Kidney epithelial cell (primary cell): ENCODE results near the gene WNT7B. TPM values are rescaled to one million over a fixed set of nuclear protein-coding genes. Genes with fewer than 3 reads are reported as not detected.

ENCODE experiments used
- DNase-seq: peaks from one replicate; pipeline ENCODE4 v3.0.0-alpha.2; 2010; ENCODE audit warnings: low read depth
- H3K27me3 ChIP-seq: 2 replicates; pipeline ENCODE4 v1.6.0; 2011; ENCODE audit warnings: low read length; ENCODE audit not compliant: control insufficient read depth, insufficient read depth
- H3K36me3 ChIP-seq: 2 replicates; pipeline ENCODE4 v1.5.1; 2011; ENCODE audit warnings: low read length; ENCODE audit not compliant: control insufficient read depth, insufficient read depth
- H3K4me3 ChIP-seq: 2 replicates; pipeline ENCODE4 v1.5.1; 2011; ENCODE audit warnings: low read depth, mild to moderate bottlenecking, control low read depth, low read length
- total RNA-seq: library from RNA; depleted of rRNA; stranded (reverse); fragments of >200 nt; gene quantifications from 2 replicates; pipeline ENCODE4 v1.2.3, GENCODE V29; 2015
- TF ChIP-seq, protein P1 (sequence below): IDR thresholded peaks from 2 replicates; pipeline ENCODE4 v1.5.1; 2011; ENCODE audit warnings: mild to moderate bottlenecking, moderate library complexity, low read length, control low read depth, inconsistent platforms; ENCODE audit not compliant: insufficient read depth, poor library complexity, severe bottlenecking

Gene WNT7B
- total RNA-seq, 1 donor from 2014 or later, result 15.3 TPM

DNA sequence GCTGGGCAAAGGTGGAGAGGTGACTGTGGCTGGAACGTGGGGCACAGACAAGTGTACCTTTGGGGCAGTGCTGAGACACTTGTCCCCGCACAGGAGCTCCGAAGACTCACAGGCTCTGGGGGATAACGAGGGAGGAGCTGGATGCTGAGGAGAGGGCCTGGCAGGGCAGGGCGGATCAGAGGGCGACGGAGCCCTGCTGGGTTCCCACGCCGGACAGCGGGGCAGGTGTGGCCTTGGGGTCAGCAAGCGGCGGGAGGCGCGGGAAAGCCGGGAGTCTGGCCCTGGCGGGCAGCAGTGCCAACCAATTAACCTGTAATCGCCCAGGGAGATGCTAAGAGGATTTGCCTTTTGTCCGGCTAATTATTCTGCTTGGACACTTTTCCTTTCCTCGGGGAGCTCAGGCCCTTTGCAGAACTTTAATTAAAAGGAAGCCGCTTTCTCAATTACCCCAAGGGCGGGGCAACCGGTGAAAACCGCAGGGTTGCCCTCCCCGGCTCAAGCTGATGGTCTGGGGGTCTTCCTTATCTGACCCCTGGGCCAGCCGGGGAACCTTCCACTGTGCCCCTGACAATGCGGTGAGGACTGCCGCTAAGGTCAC, 71.5 kb downstream of the WNT7B start:
- DNase-seq, result no peak
- no peak overlapping the region for H3K4me3 ChIP-seq
- TF ChIP-seq, protein P1, sequence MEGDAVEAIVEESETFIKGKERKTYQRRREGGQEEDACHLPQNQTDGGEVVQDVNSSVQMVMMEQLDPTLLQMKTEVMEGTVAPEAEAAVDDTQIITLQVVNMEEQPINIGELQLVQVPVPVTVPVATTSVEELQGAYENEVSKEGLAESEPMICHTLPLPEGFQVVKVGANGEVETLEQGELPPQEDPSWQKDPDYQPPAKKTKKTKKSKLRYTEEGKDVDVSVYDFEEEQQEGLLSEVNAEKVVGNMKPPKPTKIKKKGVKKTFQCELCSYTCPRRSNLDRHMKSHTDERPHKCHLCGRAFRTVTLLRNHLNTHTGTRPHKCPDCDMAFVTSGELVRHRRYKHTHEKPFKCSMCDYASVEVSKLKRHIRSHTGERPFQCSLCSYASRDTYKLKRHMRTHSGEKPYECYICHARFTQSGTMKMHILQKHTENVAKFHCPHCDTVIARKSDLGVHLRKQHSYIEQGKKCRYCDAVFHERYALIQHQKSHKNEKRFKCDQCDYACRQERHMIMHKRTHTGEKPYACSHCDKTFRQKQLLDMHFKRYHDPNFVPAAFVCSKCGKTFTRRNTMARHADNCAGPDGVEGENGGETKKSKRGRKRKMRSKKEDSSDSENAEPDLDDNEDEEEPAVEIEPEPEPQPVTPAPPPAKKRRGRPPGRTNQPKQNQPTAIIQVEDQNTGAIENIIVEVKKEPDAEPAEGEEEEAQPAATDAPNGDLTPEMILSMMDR, result no peak
- peaks cover 14% of the 10 kb centered on the region for H3K27me3 ChIP-seq
- no peaks in the 10 kb centered on the region for H3K36me3 ChIP-seq

DNA sequence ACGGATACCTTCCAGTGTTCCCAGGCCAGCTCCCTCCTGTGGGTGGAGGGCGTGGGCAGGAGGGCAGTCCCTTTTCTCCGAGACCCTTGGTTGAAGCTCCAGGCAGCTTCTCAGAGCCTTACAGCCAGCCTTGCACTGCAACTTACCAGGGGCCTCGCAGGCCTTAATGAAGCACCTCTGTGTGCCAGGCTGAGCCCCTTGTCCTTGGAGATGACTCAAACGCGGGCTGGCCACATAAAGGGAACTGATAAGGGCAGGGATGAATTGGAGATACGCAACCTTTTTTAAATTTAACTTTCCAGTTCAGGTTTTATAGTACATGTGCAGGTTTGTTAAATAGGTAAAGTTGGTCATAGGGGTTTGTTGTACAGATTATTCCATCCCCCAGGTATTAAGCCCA, 72.7 kb downstream of the WNT7B start:
- H3K36me3 ChIP-seq, result no peaks in the 10 kb centered on the region
- H3K4me3 ChIP-seq, result no peak overlapping the region
- H3K27me3 ChIP-seq, result peaks cover 14% of the 10 kb centered on the region
- TF ChIP-seq, protein P1, result no peak
- no peak for DNase-seq

DNA sequence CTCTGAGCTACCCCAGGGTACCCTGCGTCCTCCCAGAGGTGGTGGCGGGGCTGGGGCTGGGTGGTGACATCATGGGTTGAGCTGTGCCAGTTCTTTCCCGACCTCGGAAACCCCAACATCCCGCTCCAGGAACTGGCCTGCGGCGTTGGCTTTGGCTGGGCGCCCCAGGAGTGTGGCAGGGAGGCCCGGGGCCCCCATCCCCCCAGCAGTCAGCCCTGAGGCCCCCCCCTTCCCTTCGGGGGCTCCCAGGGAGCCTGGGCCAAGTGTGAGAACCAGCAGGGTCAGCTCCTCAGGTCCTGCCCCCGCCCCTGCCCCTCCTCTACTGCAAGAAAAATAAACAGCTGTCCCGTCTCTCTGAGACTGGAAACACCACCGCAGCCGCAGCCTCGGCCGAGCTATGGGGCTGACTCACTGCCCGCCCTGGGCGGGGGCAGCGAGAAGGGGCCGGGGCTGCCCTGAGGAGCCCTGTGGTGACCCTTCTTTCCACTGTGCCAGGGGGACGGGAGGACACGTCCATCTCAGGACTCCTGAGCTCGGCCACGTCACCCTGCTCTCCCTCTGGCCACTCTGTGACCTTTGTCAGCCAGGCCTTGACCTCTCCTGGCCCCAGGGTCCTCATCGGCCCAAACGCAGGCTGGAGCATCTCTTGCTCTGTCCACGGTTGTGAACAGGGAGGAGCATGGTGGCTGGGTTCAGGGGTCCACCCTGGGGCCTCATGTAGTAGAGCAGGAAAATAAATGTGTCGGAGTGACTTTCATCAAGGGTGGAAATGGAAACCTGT, 73.4 kb downstream of the WNT7B start:
- peak; percentile 43 for DNase-seq
- Histone ChIP-seq H3K4me3 (no peak overlapping the region), H3K27me3 (peaks cover 14% of the 10 kb centered on the region), H3K36me3 (no peaks in the 10 kb centered on the region)
- TF ChIP-seq, protein P1, result no peak

DNA sequence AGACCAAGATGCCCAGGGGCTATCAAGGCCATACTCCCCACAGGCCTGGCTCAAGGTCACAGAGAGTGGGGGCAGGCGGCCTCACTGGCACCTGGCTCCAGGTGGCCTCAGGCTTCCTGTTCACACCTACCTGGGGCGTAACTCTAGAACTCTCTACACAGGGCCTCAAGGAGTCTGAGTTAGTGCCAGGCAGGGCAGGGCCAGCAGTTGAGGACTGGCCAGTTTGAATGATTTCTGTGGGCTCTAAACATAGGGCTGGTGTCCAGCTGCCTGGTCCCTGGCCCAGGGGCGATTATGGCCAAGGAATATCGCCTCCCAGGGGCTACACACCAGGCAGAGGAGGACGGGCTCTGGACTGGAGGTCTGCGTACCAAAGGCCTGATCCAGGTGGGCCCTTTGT, 79.2 kb downstream of the WNT7B start:
- Histone ChIP-seq H3K27me3 (no peaks in the 10 kb centered on the region), H3K36me3 (no peaks in the 10 kb centered on the region), H3K4me3 (no peak overlapping the region)
- no peak for DNase-seq
- TF ChIP-seq, protein P1, result no peak

DNA sequence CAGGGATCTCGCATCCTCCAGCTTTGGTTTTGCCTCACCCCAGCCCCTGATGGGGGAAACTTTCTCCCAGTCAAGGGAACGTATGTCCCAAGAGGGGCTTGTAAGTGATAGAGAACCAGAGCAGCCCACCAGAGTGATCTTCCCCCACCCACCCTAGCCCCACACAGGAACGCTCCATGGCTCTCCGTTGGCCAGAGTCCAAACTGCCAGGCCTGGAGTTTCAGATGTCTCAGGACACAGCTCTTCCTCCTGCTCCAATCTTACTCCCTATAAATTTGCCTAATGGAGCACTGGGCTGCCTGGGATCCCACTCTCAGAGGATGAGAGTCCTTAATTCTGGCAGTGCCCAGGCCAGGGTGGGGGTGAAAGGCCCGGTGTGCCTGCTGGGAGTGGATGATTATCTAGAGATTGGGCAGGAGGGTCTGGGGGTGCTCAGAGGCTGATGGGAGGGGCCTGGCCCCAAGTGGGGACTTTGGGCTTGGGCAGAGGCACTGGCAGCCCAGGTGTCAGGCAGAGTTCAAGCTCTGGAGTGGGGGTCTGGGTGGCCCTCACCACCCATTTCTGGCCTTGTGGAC, 79.9 kb downstream of the WNT7B start:
- no peaks in the 10 kb centered on the region for H3K27me3 ChIP-seq
- TF ChIP-seq, protein P1, result no peak
- no peak overlapping the region for H3K4me3 ChIP-seq
- DNase-seq, result no peak
- H3K36me3 ChIP-seq, result no peaks in the 10 kb centered on the region
